Measurements from ENCODE around the gene TMPRSS3.

Gene TMPRSS3

DNA sequence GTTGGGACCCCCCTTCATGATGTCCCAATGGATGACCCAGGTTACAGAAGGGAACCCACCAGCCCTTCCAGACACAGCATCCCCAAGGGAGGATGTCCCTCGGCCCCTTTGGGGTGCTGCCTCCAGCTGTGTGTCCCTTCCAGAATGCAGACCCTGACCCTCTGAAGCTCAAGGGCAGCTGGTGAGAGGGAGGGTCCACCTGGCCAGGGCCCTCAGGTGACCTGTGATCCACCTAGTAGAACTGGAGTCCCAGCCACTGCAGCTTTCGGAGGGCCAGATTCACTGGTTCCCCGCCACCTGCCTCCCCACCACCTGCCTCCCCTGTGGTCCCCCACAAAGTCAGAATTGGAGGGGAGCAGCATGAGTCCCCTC, 19.9 kb downstream of the TMPRSS3 start:
- no peak for DNase-seq (ENCODE audit: low read depth)
- TF ChIP-seq, protein P1, sequence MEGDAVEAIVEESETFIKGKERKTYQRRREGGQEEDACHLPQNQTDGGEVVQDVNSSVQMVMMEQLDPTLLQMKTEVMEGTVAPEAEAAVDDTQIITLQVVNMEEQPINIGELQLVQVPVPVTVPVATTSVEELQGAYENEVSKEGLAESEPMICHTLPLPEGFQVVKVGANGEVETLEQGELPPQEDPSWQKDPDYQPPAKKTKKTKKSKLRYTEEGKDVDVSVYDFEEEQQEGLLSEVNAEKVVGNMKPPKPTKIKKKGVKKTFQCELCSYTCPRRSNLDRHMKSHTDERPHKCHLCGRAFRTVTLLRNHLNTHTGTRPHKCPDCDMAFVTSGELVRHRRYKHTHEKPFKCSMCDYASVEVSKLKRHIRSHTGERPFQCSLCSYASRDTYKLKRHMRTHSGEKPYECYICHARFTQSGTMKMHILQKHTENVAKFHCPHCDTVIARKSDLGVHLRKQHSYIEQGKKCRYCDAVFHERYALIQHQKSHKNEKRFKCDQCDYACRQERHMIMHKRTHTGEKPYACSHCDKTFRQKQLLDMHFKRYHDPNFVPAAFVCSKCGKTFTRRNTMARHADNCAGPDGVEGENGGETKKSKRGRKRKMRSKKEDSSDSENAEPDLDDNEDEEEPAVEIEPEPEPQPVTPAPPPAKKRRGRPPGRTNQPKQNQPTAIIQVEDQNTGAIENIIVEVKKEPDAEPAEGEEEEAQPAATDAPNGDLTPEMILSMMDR (IDR thresholded peaks at IDR 0.05; ENCODE audit: insufficient read depth, low read depth, low read length, missing control alignments): no peak
- H3K4me3 ChIP-seq (ENCODE audit: low read length): no peak overlapping the region

- TF ChIP-seq, protein P1 (IDR thresholded peaks at IDR 0.05; ENCODE audit: insufficient read depth, low read depth, low read length, missing control alignments): no peak
- DNase-seq (ENCODE audit: low read depth): no peak
- no peak overlapping the region for H3K4me3 ChIP-seq (ENCODE audit: low read length)
These were observed 20.3 kb downstream of the TMPRSS3 start for GRCh38 chr21:42375506-42375905.

DNA sequence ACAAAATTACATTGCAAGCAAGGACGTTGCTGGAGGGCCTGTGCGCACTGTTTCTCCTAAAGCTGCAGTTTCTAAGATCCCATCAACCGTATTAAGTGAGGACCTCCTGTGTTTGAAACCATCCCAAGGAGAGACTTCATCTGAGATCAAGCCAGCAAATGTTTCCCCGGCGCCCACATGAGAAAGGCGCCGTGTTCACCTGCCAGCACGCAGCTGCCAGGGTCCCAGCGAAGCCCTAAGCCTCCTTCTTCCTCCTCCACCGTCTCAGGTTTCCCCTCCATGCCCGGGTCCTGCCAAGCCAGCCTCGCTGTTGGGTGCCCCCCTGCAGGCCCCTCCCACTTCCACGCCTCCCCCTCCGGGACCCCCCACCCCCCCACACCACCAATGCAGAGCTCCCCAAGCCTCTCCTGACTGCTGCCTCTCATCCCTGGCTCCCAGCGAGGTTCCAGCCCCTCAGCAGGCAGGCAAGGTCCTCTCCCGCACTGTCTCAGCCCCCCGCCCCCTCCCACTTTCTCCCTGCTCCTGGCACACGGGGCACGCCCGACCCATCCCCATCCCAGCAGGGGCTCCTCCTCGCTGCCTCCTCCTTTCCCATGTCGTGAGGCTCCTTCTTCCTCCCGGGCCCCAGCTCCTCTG, 20.9 kb downstream of the TMPRSS3 start:
- TF ChIP-seq, protein P1 (IDR thresholded peaks at IDR 0.05; ENCODE audit: insufficient read depth, low read depth, low read length, missing control alignments): no peak
- H3K4me3 ChIP-seq (ENCODE audit: low read length): no peak overlapping the region
- DNase-seq (ENCODE audit: low read depth): no peak

DNA sequence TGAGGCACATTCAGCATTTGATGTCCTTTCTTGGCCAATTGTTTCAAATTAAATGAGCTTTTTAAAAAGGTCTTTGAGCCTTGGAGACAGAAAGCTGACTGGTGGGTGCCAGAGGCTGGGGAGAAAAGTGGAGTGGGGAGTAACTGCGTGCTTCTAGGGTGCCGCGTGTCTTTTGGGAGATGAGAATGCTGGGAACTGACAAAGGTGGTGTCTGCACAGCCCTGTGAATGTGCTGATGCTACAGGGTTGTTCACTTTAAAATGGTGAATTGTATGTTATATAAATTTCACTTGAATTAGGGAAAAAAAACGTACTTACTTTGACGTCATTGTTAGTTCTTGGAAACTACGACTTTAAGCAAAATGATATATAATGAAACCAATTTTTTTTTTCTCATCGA, 21.4 kb downstream of the TMPRSS3 start:
- TF ChIP-seq, protein P1 (IDR thresholded peaks at IDR 0.05; ENCODE audit: insufficient read depth, low read depth, low read length, missing control alignments): no peak
- DNase-seq (ENCODE audit: low read depth): no peak
- H3K4me3 ChIP-seq (ENCODE audit: low read length): no peak overlapping the region

- TF ChIP-seq, protein P1 (IDR thresholded peaks at IDR 0.05; ENCODE audit: insufficient read depth, low read depth, low read length, missing control alignments): no peak
- no peak for DNase-seq (ENCODE audit: low read depth)
- H3K4me3 ChIP-seq (ENCODE audit: low read length): no peak overlapping the region
These were observed 21.9 kb downstream of the TMPRSS3 start for GRCh38 chr21:42373908-42374455.

GRCh38 chr21:42373196-42373907, 22.5 kb downstream of the TMPRSS3 start:
- no peak for DNase-seq (ENCODE audit: low read depth)
- TF ChIP-seq, protein P1 (IDR thresholded peaks at IDR 0.05; ENCODE audit: insufficient read depth, low read depth, low read length, missing control alignments): no peak
- no peak overlapping the region for H3K4me3 ChIP-seq (ENCODE audit: low read length)
